ENCODE results near the gene ACTRT3.
A peak's percentile ranks its signal among the peaks of the same experiment; 100 is the strongest.

ACTRT3 gene

DNA sequence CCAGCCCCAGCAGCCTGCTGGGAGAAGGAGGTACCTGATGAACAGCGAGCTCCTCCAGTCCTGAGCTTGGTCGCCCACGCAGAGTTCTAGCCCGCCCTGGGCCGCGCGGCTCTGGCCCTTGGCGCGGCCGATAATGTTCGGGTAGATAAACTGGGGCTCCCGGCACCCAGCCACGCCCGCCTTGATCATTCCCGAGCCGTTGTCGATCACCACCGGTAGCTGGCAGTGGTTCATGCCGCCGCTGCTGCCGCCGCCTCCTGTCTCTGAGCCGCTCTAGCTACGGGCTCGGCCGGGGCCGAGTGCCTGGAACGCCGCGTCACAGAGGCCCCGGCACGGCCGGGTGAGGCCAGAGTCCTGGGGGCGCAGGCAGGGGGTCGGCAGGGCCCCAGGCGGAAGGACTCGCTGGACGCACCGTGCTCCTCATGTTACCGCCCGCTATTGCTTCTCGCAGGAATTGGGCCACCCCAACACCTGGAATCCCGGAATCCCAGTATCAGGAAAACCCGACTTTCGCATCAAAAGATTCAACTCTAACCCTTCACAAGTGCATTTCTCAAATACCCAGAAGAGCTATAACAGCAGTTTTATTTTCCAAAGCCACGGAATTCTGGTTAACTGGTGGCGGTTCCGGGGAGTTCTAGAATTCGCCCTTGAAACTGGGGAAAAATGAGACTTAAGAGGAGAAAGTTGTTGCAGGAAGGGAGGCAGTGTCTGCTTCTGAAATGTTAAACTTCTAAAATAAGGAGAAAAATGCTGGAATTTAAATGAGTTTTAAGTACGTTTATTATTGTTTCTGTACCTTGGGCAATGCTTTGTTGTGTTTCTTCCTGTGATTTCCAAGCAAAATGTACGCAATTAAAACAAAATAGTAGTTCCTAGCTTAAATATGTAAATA is at the start of gene ACTRT3:
Gene ACTRT3, minus strand, starts transcription at position 275 of the 895 bp plus-strand sequence. Its CDS starts 41 bp downstream, at position 234.
- peak; percentile 33 to 70 for DNase-seq

DNA sequence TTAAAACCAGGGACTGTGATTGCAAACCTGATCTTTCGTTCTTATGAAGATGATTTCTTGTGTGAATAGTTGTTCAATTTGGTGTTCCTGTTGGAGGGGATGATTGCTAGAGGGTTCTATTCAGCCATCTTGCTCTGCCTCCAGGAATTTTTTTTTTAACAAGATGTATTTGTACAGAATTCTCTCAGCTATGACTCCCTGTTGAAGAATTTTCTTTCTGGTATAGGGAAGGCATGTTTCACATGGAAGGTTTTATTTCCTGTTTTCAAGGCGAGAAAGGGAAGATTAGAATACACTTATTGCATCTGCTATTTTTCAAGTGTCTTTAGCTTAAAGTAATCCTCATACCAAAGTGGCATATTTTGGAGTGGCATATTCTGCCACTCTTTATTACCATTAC is 49.0 kb upstream of the ACTRT3 start:
- no peak for DNase-seq

DNA sequence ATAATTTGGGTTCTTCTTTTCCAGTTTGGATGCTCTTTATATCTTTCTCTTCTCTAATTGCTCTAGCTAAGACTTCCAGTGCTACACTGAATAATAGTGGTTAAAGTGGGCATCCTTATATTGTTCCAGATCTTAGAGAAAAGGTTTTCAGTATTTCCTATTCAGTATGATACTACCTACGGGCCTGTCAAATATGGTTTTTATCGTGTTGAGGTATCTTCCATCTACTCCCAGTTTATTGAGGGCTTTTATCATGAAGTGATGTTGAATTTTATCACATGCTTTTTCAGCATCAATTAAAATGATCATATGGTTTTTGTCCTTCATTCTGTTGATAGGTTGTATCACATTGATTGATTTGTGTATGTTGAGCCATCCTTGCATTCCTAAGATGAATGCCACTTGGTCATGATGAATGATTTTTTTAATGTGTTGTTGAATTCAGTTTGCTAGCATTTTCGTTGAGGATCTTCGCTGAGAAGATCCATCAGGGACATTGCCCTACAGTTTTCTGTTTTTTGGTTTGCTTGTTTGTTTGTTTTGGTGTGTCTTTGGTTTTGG is 46.3 kb upstream of the ACTRT3 start:
- DNase-seq, result no peak

DNA sequence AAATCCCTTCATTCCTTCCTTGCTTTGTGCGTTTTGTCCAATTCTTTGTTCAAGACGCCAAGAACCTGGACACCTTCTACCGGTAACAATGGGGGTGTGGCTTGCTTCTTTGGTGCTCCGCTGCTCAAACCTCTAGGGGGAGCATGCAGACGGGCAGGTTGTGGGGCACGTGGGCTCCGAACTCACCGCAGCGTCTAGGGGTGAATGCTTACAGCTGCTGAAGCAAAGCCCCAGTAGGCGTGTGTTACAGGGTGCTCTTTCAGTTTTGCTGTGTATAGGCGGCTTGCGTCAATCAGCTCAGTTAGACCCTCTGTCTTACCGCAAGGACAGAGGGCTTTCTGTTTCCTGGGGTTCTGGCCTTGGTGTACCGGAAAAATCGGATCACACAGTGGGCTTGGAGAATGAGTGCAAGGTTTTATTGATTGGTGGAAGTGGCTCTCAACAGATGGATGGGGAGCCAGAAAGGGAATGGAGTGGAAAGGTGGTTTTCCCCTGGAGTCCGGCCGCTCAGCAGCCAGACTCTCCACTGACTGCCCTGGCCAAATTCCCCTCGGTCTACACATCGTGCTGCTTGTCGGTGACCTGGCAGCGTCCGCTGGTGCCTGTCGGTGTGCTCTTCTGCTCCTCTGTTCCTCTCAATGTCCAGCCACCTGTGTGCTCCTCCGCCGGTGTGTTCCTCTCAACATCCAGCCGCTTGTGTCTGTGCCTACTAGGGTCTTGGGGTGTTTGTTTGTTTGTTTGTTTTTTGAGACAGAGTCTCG is 44.6 kb upstream of the ACTRT3 start:
- DNase-seq, result no peak

- no peak for DNase-seq
Measured at GRCh38 chr3:169813278-169813677, 43.9 kb upstream of the ACTRT3 start.

GRCh38 chr3:169812332-169813235 is 43.2 kb upstream of the ACTRT3 start, which contains the start of the genes LRRC34 and LRRIQ4:
LRRC34 (minus strand) TSS chr3:169812904; CDS start chr3:169812548, 356 bp downstream.
LRRIQ4 (plus strand) TSS chr3:169812870; CDS start chr3:169821922, 9,052 bp downstream.
- peak in 1 of 2 experiments; percentile 51 for DNase-seq

DNA sequence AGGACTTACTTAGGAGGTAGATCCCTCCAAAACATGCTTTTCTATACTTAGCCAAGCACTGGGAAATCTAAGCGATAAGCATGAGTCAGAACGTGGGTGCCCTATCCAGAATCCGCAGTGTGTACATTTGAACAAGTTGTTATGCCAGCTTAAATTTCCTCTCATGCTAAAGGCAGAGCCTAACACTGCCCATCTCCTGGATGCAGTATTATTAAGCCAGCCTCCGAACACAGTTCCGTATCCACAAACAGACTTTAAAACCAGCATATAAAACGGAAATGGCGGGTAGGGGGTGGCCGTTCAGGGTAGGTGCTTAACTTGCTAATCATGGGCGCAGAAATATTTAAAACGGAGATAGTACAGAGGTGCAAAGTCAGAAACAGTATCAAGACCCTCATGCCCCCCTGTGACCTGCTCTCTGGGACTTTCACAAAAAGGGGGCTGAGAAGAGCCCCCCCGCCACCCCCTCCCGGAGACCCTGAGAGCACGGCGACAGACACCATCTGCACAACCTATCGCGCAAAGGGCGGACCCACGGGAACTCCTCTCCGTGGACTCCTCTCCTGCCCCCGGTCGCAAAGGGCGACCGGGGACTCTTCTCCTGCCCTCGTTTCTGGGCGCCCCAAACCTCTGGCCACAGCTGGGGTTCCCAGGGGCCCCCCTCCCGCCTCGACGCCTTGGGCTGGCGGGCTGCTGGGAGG is 42.4 kb upstream of the ACTRT3 start:
- DNase-seq, result no peak

- no peak for DNase-seq
Measured at GRCh38 chr3:169809230-169809795, 40.0 kb upstream of the ACTRT3 start.

- DNase-seq, result no peak
Measured at GRCh38 chr3:169804681-169805080, 35.3 kb upstream of the ACTRT3 start.

DNA sequence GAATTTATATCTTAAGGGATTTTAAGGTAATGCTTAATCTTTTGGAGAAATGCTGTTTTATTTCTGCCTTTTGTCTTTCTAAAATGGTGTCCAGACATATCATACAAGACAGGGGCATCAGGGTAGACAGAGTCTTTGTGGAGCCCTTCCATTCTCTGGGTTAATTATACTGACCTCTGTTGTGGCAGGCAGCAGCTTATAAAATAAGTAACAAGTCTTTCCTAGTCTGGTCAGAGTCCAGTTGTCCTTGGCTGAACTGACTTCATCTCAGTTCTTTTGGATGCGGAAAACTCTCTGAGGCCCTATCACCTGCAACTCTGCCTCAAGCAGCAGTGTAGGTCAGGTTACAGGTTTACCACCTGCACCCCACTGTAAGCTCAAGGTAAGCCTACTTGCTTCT is 23.0 kb upstream of the ACTRT3 start:
- no peak for DNase-seq

DNA sequence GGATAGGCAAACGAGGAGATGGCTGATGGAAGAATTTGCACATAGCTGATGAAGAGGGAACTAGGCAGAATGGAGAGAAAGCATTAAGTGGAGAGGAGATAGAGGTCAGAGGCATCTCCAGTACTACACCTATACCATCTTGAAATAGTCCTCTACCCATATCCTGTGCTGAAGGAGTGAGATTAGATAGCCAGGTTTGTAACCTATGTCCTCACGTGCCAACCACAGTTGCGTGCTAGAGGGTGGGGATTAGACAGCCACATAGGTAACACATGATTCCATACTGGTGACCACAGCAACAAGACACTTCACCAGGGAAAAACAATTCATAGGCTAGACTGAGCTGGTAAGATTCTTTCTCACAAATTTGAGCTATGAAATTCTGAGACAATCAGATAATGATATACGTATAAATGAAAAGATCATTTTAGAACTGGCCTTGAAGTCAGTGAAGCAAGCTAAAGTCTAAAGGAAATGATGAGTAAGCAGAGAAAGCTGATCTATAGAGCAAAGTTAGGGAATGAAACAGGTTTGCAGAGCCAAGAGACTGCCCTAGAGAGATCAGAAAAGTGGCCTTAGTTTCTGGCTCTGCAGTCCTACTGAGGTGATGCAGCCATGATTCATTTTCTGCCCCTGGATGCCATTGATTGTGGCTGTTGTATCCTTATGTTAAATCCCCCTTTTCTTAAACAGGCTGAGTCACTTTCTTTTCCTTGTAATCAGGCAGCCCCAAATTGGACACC is 21.5 kb upstream of the ACTRT3 start:
- DNase-seq, result no peak

GRCh38 chr3:169790219-169790618 is 20.9 kb upstream of the ACTRT3 start:
- no peak for DNase-seq

GRCh38 chr3:169787791-169788190 is 18.4 kb upstream of the ACTRT3 start:
- no peak for DNase-seq

GRCh38 chr3:169787120-169787519 is 17.8 kb upstream of the ACTRT3 start:
- no peak for DNase-seq

DNA sequence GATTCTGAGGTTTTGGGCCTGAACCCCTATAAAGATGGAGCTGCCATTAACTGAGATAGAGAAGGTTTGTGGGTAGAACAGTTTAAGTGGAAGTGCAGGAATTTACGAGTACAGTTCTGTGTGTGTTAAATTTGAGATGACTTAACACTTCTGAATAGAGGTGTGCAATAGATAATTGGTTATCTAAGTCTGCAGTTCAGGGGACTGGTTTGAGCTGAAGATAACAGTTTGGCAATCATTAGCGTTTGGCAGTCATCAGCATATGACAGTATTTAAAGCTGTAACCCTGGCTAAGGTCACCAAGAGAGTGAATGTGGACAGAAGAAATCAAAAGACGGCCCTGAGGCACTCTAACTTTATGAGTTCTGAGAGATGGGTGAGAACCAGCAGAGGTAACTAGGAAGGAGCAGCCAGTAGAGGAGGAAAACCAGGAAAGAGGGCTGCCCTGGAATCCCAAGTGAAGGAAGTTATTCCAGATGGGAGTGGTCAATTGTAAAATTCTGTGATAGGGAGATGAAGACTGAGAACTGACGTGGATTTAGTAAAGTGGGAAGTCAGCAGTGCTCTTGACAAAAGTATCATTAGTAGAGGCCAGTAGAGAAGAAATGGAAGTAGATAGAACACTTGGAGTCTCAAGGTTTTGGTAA is 12.0 kb upstream of the ACTRT3 start:
- no peak for DNase-seq

DNA sequence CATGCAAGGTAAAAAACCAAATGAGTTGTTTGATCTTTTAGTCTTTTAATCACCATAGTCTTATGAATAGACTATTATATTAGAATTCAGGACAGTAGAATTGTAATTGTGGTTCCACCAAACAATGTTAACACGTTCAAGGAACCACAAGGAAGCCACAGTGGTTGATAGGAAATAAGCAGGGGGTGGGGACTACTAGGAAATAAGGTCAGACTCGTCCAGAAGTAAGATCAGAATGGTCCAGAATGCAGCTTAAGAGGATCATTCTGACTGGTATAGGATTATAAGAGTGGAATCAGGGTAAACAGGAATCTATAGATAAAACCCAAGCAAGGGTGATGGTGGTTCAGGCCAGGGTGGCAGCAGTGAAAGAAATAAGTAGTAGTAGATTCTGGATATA is 11.4 kb upstream of the ACTRT3 start:
- no peak for DNase-seq

DNA sequence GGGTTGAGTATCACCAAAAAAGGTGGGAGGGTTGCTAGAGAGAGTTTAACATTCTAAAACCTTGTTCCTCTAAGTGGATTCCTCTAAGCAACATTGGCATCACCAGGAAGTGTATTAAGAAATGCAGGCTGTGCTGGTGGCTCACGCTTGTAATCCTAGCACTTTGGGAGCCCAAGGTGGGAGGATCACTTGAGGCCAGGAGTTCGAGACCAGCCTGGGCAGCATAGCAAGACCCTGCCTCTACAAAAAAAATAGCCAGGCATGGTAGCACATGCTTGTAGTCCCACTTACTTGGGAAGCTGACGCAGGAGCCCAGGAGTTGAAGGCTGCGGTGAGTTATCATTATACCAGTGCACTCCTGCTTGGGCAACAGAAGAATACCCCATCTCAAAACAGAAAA is 8.5 kb upstream of the ACTRT3 start:
- DNase-seq, result no peak

- DNase-seq, result no peak
Measured at GRCh38 chr3:169774186-169774585, 4.8 kb upstream of the ACTRT3 start.

DNA sequence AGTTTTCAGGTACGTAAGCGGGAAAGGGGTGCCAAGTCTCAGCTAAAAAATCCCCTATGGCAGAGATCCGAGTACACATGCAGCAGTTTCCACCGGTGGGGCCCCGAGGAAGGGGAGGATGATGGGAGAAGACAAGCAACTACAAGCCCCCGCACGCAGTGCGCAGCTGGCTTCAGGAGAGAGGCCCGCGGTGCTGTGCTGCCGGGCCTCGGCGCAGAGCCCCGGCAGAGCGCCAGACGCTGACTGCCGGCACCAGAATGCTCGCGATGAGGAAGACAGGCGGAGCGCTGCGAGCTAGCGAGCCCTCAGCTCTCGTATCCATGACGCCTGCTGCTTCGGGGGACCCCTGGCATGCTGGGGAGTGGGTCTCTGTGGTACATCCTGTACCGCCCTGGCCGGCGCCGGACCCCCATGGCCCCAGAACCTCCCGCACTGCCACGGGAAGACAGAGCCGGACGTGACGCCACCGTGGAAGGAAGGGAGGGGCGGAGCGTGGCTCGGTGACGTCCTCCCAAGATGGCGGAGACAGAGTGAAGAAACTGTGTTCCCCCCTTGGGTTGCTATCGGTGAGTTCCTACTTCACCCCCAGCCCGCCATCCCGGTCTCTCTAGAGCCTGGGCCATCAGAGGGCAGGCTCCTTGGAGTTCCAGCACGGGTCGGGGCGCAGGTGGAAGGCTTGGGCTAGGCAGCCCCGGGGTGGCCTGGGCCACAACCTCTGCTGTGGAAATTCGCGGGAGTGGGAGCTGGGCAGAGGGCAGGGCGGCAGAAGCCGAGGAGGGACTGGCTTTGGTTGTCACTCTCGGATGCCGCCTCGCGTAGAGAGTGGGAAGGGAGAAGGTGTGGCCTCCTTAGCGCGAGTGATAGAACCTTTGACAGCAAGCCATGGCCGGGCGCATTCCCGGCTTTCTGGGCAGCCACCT is 3.8 kb upstream of the ACTRT3 start, which contains the start of gene MYNN:
Gene MYNN, plus strand, starts transcription at position 500 of the 920 bp plus-strand sequence. CDS start 900 bp downstream, outside the sequence.
- DNase-seq, result peak; percentile 90 to 93
